Activated CD4-positive, alpha-beta T cell treated with anti-CD3 and anti-CD28 coated beads for 24 hours (primary cell): ENCODE results near the gene FAM83C.

ENCODE experiments used
- DNase-seq, 2 donors: peaks; one replicate each; pipeline ENCODE4 v3.0.0-alpha.2; 2020; ENCODE audit warnings: low read depth in 2 of 2

FAM83C gene

DNA sequence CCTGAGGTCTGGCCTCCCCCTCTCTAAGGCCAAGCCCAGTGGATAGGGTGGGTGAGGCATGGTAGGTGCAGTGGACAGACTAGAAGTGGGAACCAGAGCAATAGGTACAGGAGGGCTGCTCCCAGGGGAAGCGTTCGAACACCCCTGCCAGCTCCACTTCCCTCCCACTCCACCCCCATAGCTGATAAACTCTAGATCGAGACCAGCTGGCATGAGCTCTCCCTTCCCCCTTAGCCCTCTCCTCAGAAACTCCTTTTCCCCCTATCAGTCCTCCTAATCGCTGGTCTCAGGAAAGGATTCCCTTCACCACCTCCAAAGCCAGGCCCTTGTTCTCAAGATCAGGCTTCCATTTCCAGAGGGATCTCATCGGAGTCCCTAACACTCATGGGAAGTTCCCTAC, 6.0 kb upstream of the FAM83C start:
- DNase-seq = no peak

DNA sequence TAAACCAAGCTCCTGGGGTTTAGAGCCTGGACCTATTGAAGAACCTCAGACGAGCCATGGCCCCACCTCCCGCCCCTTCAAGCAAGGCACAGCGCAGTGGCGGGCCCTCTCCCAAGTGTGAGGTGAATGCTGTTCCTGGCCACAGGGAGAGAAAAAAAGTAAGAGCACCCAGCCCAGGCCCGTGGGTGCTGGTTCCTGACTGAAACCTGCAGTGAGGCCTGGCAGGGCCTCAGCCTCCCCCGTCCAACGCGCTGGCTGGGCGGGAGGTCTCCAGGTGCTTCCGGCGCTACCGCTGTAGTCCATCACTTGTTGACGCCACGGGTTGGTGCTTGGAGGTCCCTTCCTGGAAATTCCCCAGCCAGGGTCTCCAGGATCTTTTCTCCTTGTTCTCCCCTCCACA, 5.5 kb upstream of the FAM83C start:
- no peak for DNase-seq

- DNase-seq = no peak
Measured at GRCh38 chr20:35297155-35297554, 4.9 kb upstream of the FAM83C start.

DNA sequence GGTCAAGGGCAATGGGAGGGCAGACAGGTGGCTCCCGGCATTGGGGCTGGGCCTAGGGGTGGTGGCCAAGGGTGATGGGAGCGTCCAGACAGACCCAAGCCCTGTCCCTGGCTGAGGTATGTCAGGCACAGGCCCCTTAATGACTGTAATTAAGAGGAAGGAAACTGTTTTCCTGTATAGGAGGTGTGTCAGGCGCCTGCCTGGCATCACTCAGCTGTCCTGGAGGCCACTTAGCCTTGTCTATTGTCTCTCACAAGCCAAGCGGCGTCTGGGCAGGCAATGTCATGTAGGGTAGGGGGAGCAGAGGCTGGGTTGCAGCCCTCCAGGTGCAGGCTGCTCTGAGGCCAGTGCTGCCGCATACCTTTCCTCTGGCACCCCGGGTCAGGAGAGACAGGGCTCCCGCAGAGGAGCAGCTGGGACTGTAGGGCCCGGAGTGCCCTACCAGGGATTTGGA, 3.9 kb upstream of the FAM83C start:
- no peak for DNase-seq

- no peak for DNase-seq
Measured at GRCh38 chr20:35295674-35296073, 3.4 kb upstream of the FAM83C start.

DNA sequence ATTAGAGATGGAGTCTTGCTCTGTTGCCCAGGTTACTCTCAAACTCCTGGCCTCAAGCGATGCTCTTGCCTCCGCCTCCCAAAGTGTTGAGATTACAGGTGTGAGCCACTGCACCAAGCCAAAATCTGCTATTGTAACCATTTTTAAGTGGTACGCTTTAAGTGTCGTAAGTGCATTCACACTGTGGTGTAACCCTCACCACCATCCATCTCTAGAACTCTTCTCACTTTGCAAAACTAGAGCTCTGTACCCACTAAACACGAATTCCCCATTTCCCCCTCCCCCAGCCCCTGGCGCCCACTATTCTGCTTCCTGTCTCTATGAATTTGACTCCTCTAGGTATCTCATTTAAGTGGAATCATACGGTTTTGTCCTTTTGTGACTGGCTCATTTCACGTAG, 2.8 kb upstream of the FAM83C start:
- no peak for DNase-seq

GRCh38 chr20:35294293-35294685, 2.1 kb upstream of the FAM83C start:
- DNase-seq = no peak

- no peak for DNase-seq
Measured at GRCh38 chr20:35293303-35294292, 1.4 kb upstream of the FAM83C start.

- DNase-seq = no peak
Measured at GRCh38 chr20:35292504-35293285, 470 bp upstream of the FAM83C start.

DNA sequence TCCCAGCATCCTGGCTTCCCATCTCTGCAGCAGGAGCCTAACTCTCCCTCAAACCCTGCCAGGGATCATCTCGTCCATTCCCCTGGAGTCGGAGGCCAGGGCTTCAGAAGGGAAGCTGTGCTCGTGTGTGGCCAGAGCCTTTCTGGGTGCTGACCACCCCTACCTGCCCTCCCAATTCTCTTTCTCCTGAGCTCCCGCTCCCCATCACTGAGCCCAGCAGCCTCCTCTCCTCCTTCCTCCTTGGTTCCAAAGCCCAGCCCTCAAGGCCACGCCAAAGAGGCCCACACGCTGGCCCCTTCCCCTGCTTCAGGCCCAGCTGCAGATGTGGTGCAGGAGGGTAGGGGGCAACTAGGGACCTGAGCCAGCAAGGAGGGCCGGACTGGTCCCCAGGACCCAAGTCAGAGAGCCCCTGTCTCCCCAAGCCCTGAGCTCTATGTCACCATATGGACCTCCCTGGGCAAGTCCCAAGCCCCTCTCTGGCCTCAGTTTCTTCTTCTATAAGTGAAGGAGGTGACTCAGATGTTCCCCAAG, 1.3 kb downstream of the FAM83C start:
- DNase-seq = no peak

GRCh38 chr20:35290186-35290886, 1.9 kb downstream of the FAM83C start:
- DNase-seq = no peak

DNA sequence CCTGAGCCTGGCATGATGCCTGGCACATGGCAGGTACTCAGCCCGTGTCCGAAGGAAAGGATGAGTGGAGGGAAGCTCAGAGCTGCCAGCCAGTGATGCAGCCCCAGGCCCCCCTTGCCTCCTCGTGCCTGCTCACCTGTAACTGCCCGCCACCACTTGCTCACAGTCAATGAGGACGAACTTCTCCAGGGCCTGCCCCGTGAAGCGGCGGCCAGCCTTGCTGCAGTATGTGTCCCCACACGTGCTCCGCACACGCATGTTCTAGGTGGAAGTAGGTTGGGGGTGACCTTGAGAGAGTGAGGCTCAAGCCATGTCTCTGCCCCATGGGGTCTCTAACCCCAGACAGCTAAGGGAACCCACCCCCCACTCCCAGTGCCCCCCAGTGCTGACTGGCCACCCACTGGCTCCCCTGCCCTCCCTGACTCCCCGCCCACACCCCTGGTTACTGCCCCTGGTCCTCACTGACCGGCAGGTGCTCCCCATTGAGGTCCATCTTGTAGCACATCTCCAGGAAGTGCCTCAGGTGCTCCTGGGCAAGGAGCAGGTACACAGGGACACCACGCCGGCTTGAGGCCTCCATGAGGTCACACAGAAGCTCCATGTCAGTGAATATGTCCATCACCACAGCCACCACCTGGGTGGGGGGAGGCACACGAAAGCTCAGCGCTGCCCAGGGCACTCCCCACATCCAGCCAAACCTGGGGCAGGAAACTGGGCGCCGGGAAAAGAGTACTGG, 3.7 kb downstream of the FAM83C start:
- DNase-seq = no peak

DNA sequence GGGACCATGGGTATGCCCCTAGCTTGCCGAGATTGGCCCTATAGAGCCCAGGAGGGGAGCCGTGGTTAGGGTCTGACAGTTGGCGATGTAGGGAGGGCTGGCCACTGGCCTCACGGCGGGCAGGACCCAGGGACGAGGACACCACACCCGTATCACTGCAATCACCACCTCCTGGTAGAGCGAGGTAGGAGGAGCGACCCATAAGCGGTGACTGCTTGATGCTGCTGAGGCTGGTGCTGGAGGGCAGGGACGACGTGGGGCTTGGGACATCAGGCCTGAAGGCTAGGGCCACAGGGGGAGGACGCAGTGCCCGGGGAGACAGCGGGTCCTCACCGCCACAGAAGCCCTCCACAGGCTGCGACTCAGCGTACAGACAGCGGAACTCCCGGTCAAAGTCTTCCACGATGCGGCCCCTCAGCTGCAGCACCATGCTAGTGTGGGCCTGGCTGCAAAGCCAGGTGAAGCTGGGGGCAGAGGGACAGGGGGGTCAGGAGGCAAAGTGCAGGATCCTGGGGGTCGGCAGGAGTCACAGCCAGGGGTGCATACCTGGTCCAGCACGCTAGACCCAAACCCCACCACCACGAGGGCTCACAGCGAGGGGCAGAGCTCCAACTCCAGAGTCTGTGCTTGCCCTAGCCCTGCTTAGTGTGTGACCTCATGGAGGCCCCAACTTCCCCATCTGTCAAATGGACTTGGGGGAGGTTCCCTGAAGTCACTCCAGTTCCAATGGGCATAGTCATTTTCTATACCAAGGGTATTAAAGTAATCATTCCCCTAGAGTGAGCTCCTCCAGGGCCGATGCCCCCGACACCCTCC, 4.5 kb downstream of the FAM83C start:
- no peak for DNase-seq

DNA sequence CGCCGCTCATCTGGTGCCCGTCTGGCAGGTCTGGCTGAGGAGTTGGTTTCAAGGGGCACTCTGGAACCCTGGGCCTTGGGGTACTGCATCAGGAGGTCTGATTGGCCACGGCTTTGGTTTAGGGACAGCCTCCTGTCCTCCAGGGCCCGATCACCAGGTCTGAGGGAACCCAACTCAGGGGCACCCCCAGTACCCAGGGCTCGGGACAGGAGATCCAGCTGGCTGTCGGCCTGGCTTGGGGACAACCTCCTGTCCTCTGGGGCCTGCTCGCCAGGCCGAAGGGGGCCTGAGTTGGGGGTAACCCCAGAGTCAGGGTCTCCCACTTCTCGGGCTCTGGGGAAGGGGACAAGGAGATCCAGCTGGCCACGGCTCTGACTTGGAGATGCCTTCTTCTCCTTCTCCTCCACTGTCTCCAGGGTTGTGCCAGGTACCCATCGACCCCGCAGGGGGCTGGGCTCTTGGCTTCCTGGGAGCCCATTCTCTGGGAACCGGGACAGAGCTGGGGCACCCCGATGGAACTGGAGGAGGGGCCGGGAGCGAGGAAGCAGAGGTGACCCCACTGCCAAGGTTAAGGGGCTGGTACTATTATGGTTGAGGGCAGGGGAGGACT, 5.2 kb downstream of the FAM83C start:
- DNase-seq = no peak

DNA sequence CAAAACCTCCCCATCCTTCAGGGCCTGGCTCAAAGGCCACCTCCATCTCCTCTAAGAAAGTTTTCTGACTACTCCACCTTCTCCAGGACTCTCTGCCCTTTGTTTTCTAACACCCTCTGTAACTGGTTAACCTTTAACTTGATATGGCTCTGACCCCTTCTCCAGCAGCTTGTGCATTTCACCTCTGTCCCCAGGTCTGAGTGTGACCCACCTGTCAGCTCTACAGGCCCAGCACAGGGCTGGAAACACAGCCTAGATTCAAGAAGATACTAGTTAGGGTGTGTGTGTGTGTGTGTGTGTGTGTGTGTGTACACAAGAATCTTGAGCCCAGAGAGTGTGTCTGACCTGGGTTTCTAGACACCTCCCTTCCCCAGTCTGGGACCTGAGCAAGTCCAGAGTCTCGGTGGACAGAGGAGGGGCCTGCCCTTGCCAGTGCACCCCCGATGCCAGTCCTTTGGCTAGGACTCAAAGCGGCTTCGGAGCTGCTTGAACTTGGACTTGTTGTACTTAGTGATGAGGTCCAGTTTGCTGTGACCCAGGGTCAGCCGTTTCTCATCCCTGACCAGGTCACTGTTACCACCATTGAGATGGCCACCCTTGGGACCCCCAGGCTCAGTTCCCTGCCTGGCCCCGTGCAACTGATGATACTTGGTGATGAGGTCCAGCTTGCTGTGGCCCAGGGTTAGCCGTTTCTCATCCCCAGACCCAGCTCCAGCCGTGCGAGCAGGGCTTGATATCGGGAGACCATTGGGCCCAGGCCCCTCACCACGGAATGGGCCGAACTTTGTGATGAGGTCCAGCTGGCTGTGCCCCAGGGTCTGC, 5.9 kb downstream of the FAM83C start:
- no peak for DNase-seq

DNA sequence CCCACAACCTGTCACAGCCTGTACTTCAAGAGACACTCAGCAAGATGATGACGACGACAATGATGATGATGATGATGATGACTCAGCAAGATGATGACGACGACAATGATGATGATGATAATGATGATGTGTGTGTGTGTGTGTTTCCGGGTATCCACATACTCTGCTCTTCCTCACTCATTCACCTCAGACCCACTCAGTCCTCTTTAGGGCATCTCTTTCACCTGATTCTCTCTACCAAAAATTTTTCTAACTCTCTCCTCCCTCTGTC, 6.5 kb downstream of the FAM83C start:
- no peak for DNase-seq

DNA sequence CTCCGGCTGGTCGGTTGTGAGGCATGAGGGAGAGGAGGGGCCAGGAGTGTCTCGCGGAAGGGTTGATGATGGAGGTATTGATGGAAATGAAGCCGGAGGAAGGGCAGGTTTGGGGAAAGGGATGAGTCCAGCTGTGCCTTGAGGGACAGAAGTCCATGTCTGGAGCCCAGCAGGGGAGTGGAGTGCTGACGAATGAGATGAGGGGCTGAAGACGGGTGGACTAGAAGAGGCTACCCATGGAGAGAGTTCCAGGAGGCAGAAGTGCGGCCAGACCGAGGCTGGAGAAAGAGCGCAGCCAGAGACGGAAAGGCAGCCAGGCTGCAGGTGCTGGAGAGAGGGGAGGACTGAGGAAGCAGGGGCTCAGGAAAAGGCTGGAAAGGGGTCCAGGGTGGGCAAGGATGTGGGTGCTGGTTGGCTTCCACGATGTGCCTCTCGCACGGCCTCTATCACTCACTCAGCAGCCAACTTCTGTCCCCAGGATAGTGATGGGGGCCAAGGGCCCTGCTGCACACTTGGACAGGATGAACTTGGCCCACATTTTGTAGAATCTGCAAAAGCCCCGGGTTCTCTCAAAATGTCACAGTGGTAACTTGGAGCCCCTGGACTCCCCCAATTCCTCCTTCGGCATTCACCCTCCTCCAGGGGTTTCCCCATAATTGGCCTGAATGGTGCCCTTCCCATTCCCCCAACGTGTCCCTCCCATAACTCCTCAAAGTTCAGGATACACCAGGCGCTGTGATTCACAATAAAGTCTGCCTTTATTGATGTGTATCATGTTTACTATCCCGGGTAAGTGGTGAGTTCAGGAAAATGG, 7.0 kb downstream of the FAM83C start:
- no peak for DNase-seq

DNA sequence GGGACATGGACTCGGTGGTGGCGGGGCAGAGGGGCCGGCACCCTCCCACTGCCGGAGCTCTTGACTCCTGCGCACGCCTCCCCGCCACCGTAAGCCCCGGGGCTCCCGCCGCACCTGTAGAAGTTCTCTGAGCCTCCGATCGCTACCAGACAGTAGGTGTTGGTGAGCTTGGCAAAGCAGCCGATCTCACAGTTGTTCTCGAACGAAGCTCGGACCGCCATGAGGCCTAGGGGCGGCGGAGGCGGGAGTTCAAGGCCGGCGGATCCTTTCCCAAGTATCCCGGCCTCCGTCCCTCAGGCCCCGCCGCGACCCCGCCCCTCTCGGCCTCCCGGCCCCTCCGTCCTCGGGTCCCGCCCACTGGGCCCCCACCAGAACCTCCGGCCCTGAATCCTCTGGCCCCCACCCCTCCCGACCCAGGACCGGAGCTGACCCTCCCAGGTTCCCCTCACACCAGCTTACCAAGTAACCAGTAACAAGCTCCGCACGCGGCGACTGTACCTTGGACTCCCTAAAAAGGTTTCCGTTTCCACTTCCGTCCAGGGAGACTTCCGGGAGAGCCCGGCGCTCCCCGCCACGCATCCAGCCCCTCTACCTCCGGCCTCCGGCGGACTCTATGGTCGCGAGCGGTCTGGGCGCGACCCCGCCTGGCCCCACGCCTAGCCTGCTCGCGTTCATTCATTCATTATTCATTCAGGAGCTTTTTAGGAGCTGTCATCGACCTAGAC, 7.8 kb downstream of the FAM83C start, which contains the start of gene EIF6:
EIF6 (minus strand) TSS at position 506 of the 725 bp plus-strand sequence; CDS start at position 221, 285 bp downstream.
- peak; percentile 65 to 71 for DNase-seq
